ENCODE results near the gene STRN.
"Not testable (repeated sequence)": the region's sequence is repeated elsewhere in the genome, so short reads cannot be mapped to it uniquely, and the experiment has no call there.

Gene STRN

GRCh38 chr2:36859366-36859792 is 107.0 kb downstream of the STRN start:
- no peaks in the 10 kb centered on the region for H3K27me3 Mint-ChIP-seq
- peaks cover 11 to 15% of the 10 kb centered on the region in 2 donors for H3K4me1 Mint-ChIP-seq
- no peak for ATAC-seq (replicated peaks)
- peaks cover 0 to 2% of the 10 kb centered on the region in 2 donors for H3K9me3 Mint-ChIP-seq
- no peak for DNase-seq
- H3K36me3 Mint-ChIP-seq: peaks cover 43 to 62% of the 10 kb centered on the region in 2 donors
- no peak overlapping the region for H3K4me3 Mint-ChIP-seq
- H3K27ac Mint-ChIP-seq: no peak overlapping the region

- Mint-ChIP-seq H3K27me3 (no peaks in the 10 kb centered on the region), H3K4me3 (no peak overlapping the region), H3K36me3 (peaks cover 42 to 62% of the 10 kb centered on the region in 2 donors), H3K9me3 (peaks cover 0 to 2% of the 10 kb centered on the region in 2 donors), H3K4me1 (peaks cover 11 to 15% of the 10 kb centered on the region in 2 donors), H3K27ac (peak overlapping the region; percentile 65)
- ATAC-seq (replicated peaks): peak; percentile 87 to 93
- DNase-seq: no peak
These were observed 107.6 kb downstream of the STRN start for GRCh38 chr2:36858551-36859365.

- DNase-seq (no peak), ATAC-seq (replicated peaks) (no peak)
- H3K27me3 Mint-ChIP-seq: no peaks in the 10 kb centered on the region
- peaks cover 31 to 51% of the 10 kb centered on the region in 2 donors for H3K36me3 Mint-ChIP-seq
- H3K4me3 Mint-ChIP-seq: no peak overlapping the region
- no peaks in the 10 kb centered on the region for H3K9me3 Mint-ChIP-seq
- peaks cover 11 to 15% of the 10 kb centered on the region in 2 donors for H3K4me1 Mint-ChIP-seq
- no peak overlapping the region for H3K27ac Mint-ChIP-seq
These were observed 108.6 kb downstream of the STRN start for GRCh38 chr2:36857713-36858112.

GRCh38 chr2:36855429-36855828 is 110.9 kb downstream of the STRN start:
- no peak for DNase-seq
- Mint-ChIP-seq H3K4me3 (no peak overlapping the region), H3K36me3 (peaks cover 31 to 51% of the 10 kb centered on the region in 2 donors), H3K27ac (no peak overlapping the region), H3K27me3 (no peaks in the 10 kb centered on the region), H3K4me1 (peaks cover 11 to 15% of the 10 kb centered on the region in 2 donors), H3K9me3 (no peaks in the 10 kb centered on the region)
- no peak for ATAC-seq (replicated peaks)

- Mint-ChIP-seq H3K9me3 (no peaks in the 10 kb centered on the region), H3K36me3 (peaks cover 30 to 52% of the 10 kb centered on the region in 2 donors), H3K27me3 (no peaks in the 10 kb centered on the region), H3K27ac (no peak overlapping the region), H3K4me3 (no peak overlapping the region), H3K4me1 (peaks cover 11 to 14% of the 10 kb centered on the region in 2 donors)
- no peak for DNase-seq
- no peak for ATAC-seq (replicated peaks)
These were observed 112.1 kb downstream of the STRN start for GRCh38 chr2:36854241-36854640.

- H3K27ac Mint-ChIP-seq: no peak overlapping the region
- no peaks in the 10 kb centered on the region for H3K4me1 Mint-ChIP-seq
- DNase-seq: no peak
- H3K36me3 Mint-ChIP-seq: peaks cover 17 to 28% of the 10 kb centered on the region in 2 donors
- H3K4me3 Mint-ChIP-seq: no peak overlapping the region
- no peaks in the 10 kb centered on the region for H3K27me3 Mint-ChIP-seq
- no peak for ATAC-seq (replicated peaks)
- no peaks in the 10 kb centered on the region for H3K9me3 Mint-ChIP-seq
These were observed 117.1 kb downstream of the STRN start for GRCh38 chr2:36849265-36849664.

GRCh38 chr2:36843838-36844237 is 122.5 kb downstream of the STRN start:
- H3K9me3 Mint-ChIP-seq: no peaks in the 10 kb centered on the region
- H3K4me3 Mint-ChIP-seq: no peak overlapping the region
- H3K36me3 Mint-ChIP-seq: peaks cover 5 to 15% of the 10 kb centered on the region in 2 donors
- no peaks in the 10 kb centered on the region for H3K4me1 Mint-ChIP-seq
- no peak overlapping the region for H3K27ac Mint-ChIP-seq
- no peak for DNase-seq
- ATAC-seq (replicated peaks): no peak
- H3K27me3 Mint-ChIP-seq: no peaks in the 10 kb centered on the region

- H3K4me3 Mint-ChIP-seq: no peak overlapping the region
- no peak overlapping the region for H3K27ac Mint-ChIP-seq
- no peak for DNase-seq
- peaks cover 0 to 12% of the 10 kb centered on the region in 2 donors for H3K36me3 Mint-ChIP-seq
- no peaks in the 10 kb centered on the region for H3K4me1 Mint-ChIP-seq
- no peaks in the 10 kb centered on the region for H3K9me3 Mint-ChIP-seq
- H3K27me3 Mint-ChIP-seq: no peaks in the 10 kb centered on the region
- no peak for ATAC-seq (replicated peaks)
These were observed 126.2 kb downstream of the STRN start for GRCh38 chr2:36839976-36840617.

- no peak for DNase-seq
- Mint-ChIP-seq H3K9me3 (peaks cover 0 to 3% of the 10 kb centered on the region in 2 donors), H3K27me3 (peaks cover 0 to 7% of the 10 kb centered on the region in 2 donors), H3K4me3 (no peak overlapping the region), H3K4me1 (no peaks in the 10 kb centered on the region), H3K27ac (no peak overlapping the region), H3K36me3 (no peaks in the 10 kb centered on the region)
- no peak for ATAC-seq (replicated peaks)
These were observed 131.4 kb downstream of the STRN start for GRCh38 chr2:36834731-36835524.

GRCh38 chr2:36834203-36834602 is 132.1 kb downstream of the STRN start:
- DNase-seq: no peak
- Mint-ChIP-seq H3K27me3 (peaks cover 0 to 7% of the 10 kb centered on the region in 2 donors), H3K4me1 (no peaks in the 10 kb centered on the region), H3K27ac (no peak overlapping the region), H3K4me3 (no peak overlapping the region), H3K9me3 (peaks cover 0 to 3% of the 10 kb centered on the region in 2 donors), H3K36me3 (no peaks in the 10 kb centered on the region)
- no peak for ATAC-seq (replicated peaks)

GRCh38 chr2:36831185-36831584 is 135.2 kb downstream of the STRN start:
- peaks cover 0 to 4% of the 10 kb centered on the region in 2 donors for H3K9me3 Mint-ChIP-seq
- DNase-seq (no peak), ATAC-seq (replicated peaks) (no peak)
- H3K4me3 Mint-ChIP-seq: no peak overlapping the region
- no peaks in the 10 kb centered on the region for H3K36me3 Mint-ChIP-seq
- H3K4me1 Mint-ChIP-seq: no peaks in the 10 kb centered on the region
- H3K27ac Mint-ChIP-seq: no peak overlapping the region
- peaks cover 4 to 7% of the 10 kb centered on the region in 2 donors for H3K27me3 Mint-ChIP-seq

- H3K36me3 Mint-ChIP-seq; ATAC-seq (replicated peaks); DNase-seq; H3K27me3 Mint-ChIP-seq; H3K27ac Mint-ChIP-seq; H3K4me1 Mint-ChIP-seq; H3K4me3 Mint-ChIP-seq; H3K9me3 Mint-ChIP-seq: not testable (repeated sequence)
These were observed 141.7 kb downstream of the STRN start for GRCh38 chr2:36824683-36825082.

- Mint-ChIP-seq H3K9me3 (peaks cover 0 to 1% of the 10 kb centered on the region in 2 donors), H3K36me3 (no peaks in the 10 kb centered on the region), H3K4me1 (no peaks in the 10 kb centered on the region), H3K27me3 (peaks cover 5 to 6% of the 10 kb centered on the region in 2 donors), H3K4me3 (no peak overlapping the region), H3K27ac (no peak overlapping the region)
- no peak for DNase-seq
- no peak for ATAC-seq (replicated peaks)
These were observed 142.1 kb downstream of the STRN start for GRCh38 chr2:36824273-36824672.

GRCh38 chr2:36823862-36824261 is 142.5 kb downstream of the STRN start:
- ATAC-seq (replicated peaks): no peak
- no peaks in the 10 kb centered on the region for H3K4me1 Mint-ChIP-seq
- H3K36me3 Mint-ChIP-seq: no peaks in the 10 kb centered on the region

More at GRCh38 chr2:36823862-36824261, 142.5 kb downstream of the STRN start:
- DNase-seq: no peak
- no peak overlapping the region for H3K27ac Mint-ChIP-seq
- H3K4me3 Mint-ChIP-seq: no peak overlapping the region
- H3K27me3 Mint-ChIP-seq: peaks cover 5 to 6% of the 10 kb centered on the region in 2 donors
- peaks cover 0 to under 1% of the 10 kb centered on the region in 2 donors for H3K9me3 Mint-ChIP-seq

All from stimulated activated naive B cell treated with anti-CD40 and anti-IgM and Interleukin-4, amounts not matched to agents 10 μg/mL and 1 μg/mL and 100 μg/mL, for 72 hours (primary cell).